Keratinocyte (primary cell): ENCODE measurements around the gene KRT33A. TPM values are rescaled to one million over a fixed set of nuclear protein-coding genes. Genes with fewer than 3 reads are reported as not detected.
"Not testable (repeated sequence)": the region's sequence is repeated elsewhere in the genome, so short reads cannot be mapped to it uniquely, and the experiment has no call there.

ENCODE experiments used
- DNase-seq: peaks from one replicate; pipeline ENCODE4 v3.0.0-alpha.2; 2011; ENCODE audit warnings: low read depth, missing footprints, low spot score
- FAIRE-seq: peaks from 2 replicates; lab custom pipeline; 2011; peaks lifted over from hg19 to GRCh38; lab: Jason Lieb, UNC
- H2AFZ ChIP-seq: 2 replicates; pipeline ENCODE4 v1.6.0; 2012; ENCODE audit warnings: low read length, control low read depth, inconsistent platforms; ENCODE audit not compliant: control insufficient read depth
- H3K27ac ChIP-seq: 2 replicates; pipeline ENCODE4 v1.5.1; 2011; ENCODE audit warnings: low read length; ENCODE audit not compliant: control insufficient read depth, insufficient read depth
- H3K27me3 ChIP-seq: 3 replicates; pipeline ENCODE4 v1.6.0; 2011; ENCODE audit warnings: low read length; ENCODE audit not compliant: control insufficient read depth, insufficient read depth; ENCODE audit errors: extremely low read depth
- H3K36me3 ChIP-seq, 2 experiments: 2 replicates in 1 of 2; 3 replicates in 1 of 2; pipeline ENCODE4 v1.5.1; 2011; ENCODE audit warnings: low read length in 2 of 2, mild to moderate bottlenecking in 1 of 2; ENCODE audit not compliant: control insufficient read depth in 2 of 2, insufficient read depth in 2 of 2; ENCODE audit errors: extremely low read depth in 1 of 2
- H3K4me1 ChIP-seq: 3 replicates; pipeline ENCODE4 v1.5.1; 2011; ENCODE audit warnings: low read length; ENCODE audit not compliant: control insufficient read depth, insufficient read depth; ENCODE audit errors: extremely low read depth
- H3K4me2 ChIP-seq: 3 replicates; pipeline ENCODE4 v1.6.0; 2011; ENCODE audit warnings: low read depth, low read length; ENCODE audit not compliant: control insufficient read depth, insufficient read depth; ENCODE audit errors: extremely low read depth
- H3K4me3 ChIP-seq, 3 experiments: fragments of 200-600 bp in 1 of 3; sonication (generic) in 1 of 3; 2 replicates in 2 of 3; 3 replicates in 1 of 3; pipeline ENCODE4 v1.5.1; 2011 to 2016; ENCODE audit warnings: low read length in 3 of 3, mild to moderate bottlenecking in 3 of 3, control low read depth in 2 of 3, inconsistent platforms in 1 of 3, low read depth in 1 of 3, mixed read lengths in 1 of 3, mixed run types in 1 of 3, moderate library complexity in 1 of 3; ENCODE audit not compliant: control insufficient read depth in 2 of 3, insufficient read depth in 2 of 3; ENCODE audit errors: extremely low read depth in 1 of 3
- H3K79me2 ChIP-seq: 2 replicates; pipeline ENCODE4 v1.6.0; 2012; ENCODE audit warnings: low read length; ENCODE audit not compliant: control insufficient read depth, insufficient read depth
- H3K9ac ChIP-seq: 3 replicates; pipeline ENCODE4 v1.6.0; 2011; ENCODE audit warnings: low read length; ENCODE audit not compliant: control insufficient read depth, insufficient read depth; ENCODE audit errors: extremely low read depth
- H3K9me1 ChIP-seq: 3 replicates; pipeline ENCODE4 v1.6.0; 2011; ENCODE audit warnings: low read length; ENCODE audit not compliant: control insufficient read depth, insufficient read depth; ENCODE audit errors: extremely low read depth
- H3K9me3 ChIP-seq: 2 replicates; pipeline ENCODE4 v1.5.1; 2012; ENCODE audit warnings: low read depth, low read length; ENCODE audit not compliant: control insufficient read depth
- H4K20me1 ChIP-seq: 3 replicates; pipeline ENCODE4 v1.6.0; 2011; ENCODE audit warnings: low read length; ENCODE audit not compliant: control insufficient read depth, insufficient read depth; ENCODE audit errors: extremely low read depth
- CTCF ChIP-seq, 3 experiments: IDR thresholded peaks in 1 of 3; conservative IDR thresholded peaks in 1 of 3; optimal IDR thresholded peaks in 1 of 3; 2 replicates in 2 of 3; 3 replicates in 1 of 3; pipeline versions ENCODE3 to v1.5.1; 2011; ENCODE audit warnings: low read length in 3 of 3, mild to moderate bottlenecking in 3 of 3, moderate library complexity in 2 of 3, control low read depth in 1 of 3, inconsistent platforms in 1 of 3; ENCODE audit not compliant: insufficient read depth in 2 of 3; ENCODE audit errors: extremely low read depth in 1 of 3
- EZH2 ChIP-seq: IDR thresholded peaks from one replicate; pipeline ENCODE4 v1.6.1; 2012; ENCODE audit warnings: inconsistent platforms, mild to moderate bottlenecking, low read length, moderate library complexity
- dilution Hi-C: fragments of 300-500 bp; cut with MboI; formaldehyde crosslinking; loops from one replicate; pipeline ENCODE4 v1.7.0; 2020; ENCODE audit warnings: low sequenced_read_pairs; ENCODE audit not compliant: extremely low pct_ligation_motif_present
- polyA plus RNA-seq, 5 experiments: library from polyadenylated mRNA; depleted of rRNA in 3 of 5; stranded (reverse) in 3 of 5; stranded (forward) in 1 of 5; unstranded in 1 of 5; fragments of >200 nt; gene quantifications; 1 replicate in 1 of 5; 2 replicates in 3 of 5; 3 replicates in 1 of 5; pipeline versions ENCODE4 v1.2.1 to v1.2.3, GENCODE V29; 2011 to 2012; ENCODE audit warnings: missing spikeins in 2 of 5, low read depth in 1 of 5, low replicate concordance in 1 of 5

Gene KRT33A
- polyA plus RNA-seq, 1 donor (not counting 4 experiments of a cell fraction or from before 2014, with no cell fraction given): not detected

- peak; percentile 76 for DNase-seq
- Histone ChIP-seq H3K9ac (no peak overlapping the region), H3K4me2 (peak overlapping the region; percentile 4), H4K20me1 (no peaks in the 10 kb centered on the region), H3K27me3 (no peaks in the 10 kb centered on the region), H3K9me3 (no peaks in the 10 kb centered on the region), H3K79me2 (no peaks in the 10 kb centered on the region), H3K27ac (peak overlapping the region; percentile 32), H3K4me3 (no peak overlapping the region), H3K4me1 (peaks cover 31% of the 10 kb centered on the region), H2AFZ (no peak overlapping the region), H3K9me1 (no peaks in the 10 kb centered on the region), H3K36me3 (no peaks in the 10 kb centered on the region)
- TF ChIP-seq EZH2 (no peak), CTCF (optimal IDR thresholded peaks at IDR 0.05 in 1 of 3, IDR thresholded peaks at IDR 0.05 in 1 of 3, conservative IDR thresholded peaks at IDR 0.05 in 1 of 3; ENCODE audit: extremely low read depth in 1 of 3, insufficient read depth in 2 of 3, low read length in 3 of 3) (no peak)
- peak; percentile 98 for FAIRE-seq
- dilution Hi-C loops: no loop called here
Observed at GRCh38 chr17:41347869-41348760, 2.5 kb downstream of the KRT33A start.

- H3K27ac ChIP-seq, H3K4me2 ChIP-seq, H3K79me2 ChIP-seq, H4K20me1 ChIP-seq, H3K9me3 ChIP-seq, H3K9me1 ChIP-seq, H3K27me3 ChIP-seq, DNase-seq, H3K36me3 ChIP-seq, H3K4me3 ChIP-seq, H3K9ac ChIP-seq, dilution Hi-C loops, H2AFZ ChIP-seq, FAIRE-seq: not testable (repeated sequence)
- peaks cover 20% of the 10 kb centered on the region for H3K4me1 ChIP-seq
Observed at GRCh38 chr17:41346421-41346820, 4.2 kb downstream of the KRT33A start.
